Measurements from ENCODE around the gene PAF1.
"Not testable (repeated sequence)": the region's sequence is repeated elsewhere in the genome, so short reads cannot be mapped to it uniquely, and the experiment has no call there.

The PAF1 gene

DNA sequence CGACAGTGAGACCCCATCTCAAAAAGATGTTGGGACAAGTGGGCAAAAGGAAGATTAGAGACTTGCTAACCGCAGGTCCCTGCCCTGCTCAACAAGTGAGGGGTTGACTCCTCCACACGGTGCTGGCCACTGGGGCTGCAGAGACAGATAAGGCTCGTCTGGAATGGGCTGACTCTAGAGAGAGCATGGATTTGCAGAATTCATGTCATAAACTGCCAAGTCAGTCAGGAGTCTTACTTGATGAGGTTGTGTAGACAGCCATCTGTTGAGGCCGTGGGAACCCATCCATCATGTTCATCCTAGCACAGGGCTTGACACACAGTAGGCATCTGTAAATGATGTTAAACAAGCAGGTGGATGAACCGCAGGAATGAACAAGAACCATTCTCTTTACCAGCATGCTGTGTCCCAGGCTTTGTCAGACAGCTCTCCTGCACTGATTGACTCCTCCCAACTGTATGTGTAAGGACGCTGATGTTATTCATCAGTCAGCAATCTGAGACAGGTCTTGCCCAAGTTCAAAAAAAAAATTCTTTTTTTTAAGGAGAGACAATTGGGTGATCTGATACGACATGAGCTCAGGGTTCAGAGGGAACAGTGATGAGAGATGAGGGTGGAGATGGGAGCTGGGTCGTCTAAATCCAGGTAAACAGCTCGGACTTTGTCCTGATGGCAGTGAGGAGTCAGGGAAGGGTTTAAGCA is 8.8 kb downstream of the PAF1 start:
- no peak for DNase-seq (ENCODE audit: low spot score)

DNA sequence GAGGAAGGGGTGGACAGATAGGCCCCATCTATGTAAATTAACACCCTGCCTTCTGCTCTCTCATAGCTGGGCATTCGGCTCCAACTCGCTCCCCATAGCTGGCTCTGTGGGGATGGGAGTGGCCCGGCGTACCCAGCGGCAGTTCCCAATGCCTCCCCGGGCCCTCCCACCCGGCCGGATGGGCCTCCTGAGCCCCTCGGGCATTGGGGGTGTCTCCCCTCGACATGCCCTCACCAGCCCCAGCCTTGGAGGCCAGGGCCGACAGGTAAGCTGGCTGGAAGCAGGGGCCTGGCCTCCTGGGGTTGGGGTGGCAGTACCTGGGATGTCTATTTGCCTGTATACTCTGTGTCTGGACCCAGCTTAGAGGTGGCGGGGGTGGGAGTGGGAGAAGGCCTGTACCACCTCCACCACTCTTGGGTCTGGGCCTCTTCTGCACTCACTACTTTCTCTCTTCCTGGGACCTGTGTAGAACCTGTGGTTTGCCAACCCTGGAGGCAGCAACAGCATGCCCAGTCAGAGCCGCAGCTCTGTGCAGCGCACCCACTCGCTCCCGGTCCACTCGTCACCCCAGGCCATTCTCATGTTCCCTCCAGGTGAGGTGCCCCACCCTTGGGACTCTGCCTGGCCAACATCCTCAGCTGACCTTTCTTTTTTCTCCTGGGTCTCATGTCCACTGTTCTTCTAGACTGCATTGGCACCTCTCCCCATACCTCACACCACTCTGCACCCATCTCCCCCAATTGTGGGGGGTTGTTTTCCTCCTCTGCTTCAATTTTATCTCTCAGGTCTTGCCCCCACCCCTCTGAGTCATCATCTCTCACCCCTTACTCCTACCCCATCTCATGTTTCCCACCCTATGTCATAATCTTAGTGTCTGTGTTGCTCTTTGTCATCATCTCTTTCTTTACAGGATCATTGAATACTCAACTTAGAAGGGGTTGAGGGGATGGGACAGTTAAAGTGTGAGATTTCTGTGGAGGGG is 10.1 kb downstream of the PAF1 start:
- DNase-seq (ENCODE audit: low spot score), result no peak

DNA sequence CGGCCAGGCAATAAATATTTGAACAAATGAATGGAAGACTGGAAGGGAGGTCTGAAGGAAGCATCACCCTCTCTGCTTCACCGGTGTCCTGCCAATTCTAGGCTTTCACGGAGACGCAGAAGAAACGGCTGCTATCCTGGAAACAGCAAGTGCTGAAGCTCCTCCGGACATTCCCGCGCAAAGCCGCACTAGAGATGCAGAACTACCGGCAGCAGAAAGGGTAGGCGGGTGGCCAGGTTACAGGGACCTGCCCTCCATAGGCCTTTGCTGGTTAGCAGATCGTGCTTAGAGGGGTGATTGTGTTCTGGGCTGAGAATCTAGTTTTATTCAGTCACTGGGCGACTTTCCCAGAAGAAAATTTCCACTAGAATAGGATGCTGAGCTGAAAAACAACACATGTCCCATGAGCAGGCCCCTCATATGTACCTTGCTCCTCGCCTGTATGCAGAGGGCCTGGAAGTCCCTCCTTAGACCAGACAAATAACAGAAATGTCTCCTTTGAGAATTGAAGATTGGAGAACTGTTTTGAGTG is 11.0 kb downstream of the PAF1 start:
- DNase-seq (ENCODE audit: low spot score), result no peak

DNA sequence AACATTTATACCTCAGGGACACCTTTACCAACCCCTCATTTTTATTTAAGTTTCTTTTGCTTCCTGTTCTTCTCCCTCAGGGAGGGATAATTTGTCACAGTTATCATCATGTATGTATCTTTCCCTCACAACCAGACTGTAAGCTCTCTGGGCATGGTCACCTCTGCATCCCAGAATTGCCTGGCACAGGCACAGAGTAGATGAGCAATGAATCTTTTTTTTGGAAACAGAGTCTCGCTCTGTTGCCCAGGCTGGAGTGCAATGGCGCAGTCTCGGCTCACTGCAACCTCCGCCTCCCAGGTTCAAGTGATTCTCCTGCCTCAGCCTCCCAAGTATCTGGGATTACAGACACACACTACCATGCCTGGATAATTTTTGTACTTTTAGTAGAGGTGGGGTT is 11.5 kb downstream of the PAF1 start:
- DNase-seq (ENCODE audit: low spot score), result not testable (repeated sequence)

DNA sequence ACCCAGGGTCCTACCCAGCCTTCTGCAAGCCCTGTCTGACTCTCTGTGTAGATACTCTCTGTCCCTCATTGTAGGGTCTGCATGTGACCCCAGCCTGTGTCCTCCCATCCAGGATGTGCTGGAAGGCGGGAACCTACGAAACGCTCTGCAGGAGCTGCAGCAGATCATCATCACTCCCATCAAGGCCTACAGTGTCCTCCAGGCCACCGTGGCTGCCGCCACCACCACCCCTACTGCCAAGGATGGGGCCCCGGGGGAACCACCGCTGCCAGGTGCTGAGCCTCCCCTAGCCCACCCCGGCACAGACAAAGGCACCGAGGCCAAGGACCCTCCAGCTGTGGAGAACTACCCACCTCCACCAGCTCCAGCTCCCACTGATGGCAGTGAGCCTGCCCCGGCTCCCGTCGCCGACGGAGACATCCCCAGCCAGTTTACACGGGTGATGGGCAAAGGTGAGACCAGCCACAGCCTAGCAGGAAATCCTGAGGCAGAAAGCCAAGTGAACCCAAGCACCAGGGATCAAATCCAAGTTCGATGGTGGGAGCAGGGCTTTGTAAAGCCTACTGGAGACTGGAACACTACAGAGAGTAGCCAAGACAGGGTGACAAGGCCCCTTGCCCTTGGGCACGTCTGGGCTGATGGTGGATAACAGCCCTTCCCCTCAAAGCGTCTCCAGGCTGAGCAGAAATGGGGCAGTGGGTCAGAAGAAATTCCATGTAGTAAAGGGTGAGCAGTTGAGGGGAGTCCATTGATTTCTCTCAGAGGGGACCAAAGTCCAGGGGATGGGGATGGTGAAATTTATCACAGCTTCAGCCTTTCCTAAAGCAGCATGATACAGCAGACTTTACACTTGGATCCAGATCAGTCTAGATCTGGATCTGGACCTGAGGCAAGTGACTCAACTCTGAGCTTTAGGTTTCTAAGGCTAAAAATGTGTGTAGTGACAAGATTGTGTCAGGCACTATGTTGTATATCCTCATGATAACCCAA is 13.2 kb downstream of the PAF1 start:
- no peak for DNase-seq (ENCODE audit: low spot score)

DNA sequence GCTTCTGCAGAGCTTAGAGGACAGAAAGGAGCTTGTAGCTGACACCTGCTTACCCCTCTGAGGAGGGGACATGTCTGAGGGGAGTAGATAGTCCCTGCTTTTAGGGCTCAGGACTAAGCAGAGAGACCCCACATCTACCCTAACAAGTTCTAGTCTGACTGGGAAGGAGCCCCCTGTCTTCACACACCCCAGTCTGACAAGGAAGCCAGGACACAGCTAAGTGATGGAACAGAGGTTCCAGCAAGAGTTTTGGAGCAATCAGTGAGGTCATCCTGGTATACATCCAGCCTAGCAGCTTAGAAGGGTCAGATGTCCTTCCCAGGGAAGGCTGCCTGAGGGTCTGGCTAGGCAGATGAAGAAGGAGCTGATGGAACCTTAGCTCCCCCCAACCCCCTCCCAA is 15.0 kb downstream of the PAF1 start:
- no peak for DNase-seq (ENCODE audit: low spot score)

DNA sequence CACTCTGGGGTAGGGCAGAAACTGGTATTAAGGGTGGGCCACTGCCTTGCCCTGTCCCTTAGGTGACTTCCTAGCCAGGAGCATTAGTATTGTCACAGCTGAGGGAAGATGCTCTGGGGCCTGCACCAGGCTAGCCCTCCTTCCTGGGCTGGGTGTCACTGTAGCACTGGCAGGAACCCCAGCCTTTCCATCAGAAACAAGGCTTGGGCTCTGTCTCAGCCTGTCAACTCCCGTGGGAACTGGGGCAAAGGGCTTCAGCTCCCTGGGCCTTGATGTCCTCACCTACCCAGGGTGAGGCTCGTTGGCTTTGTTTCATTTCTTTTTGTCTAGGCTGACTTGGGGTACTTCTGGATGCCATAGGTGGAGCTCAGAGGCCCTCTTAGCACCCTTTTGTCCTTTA is 18.0 kb downstream of the PAF1 start:
- no peak for DNase-seq (ENCODE audit: low spot score)

DNA sequence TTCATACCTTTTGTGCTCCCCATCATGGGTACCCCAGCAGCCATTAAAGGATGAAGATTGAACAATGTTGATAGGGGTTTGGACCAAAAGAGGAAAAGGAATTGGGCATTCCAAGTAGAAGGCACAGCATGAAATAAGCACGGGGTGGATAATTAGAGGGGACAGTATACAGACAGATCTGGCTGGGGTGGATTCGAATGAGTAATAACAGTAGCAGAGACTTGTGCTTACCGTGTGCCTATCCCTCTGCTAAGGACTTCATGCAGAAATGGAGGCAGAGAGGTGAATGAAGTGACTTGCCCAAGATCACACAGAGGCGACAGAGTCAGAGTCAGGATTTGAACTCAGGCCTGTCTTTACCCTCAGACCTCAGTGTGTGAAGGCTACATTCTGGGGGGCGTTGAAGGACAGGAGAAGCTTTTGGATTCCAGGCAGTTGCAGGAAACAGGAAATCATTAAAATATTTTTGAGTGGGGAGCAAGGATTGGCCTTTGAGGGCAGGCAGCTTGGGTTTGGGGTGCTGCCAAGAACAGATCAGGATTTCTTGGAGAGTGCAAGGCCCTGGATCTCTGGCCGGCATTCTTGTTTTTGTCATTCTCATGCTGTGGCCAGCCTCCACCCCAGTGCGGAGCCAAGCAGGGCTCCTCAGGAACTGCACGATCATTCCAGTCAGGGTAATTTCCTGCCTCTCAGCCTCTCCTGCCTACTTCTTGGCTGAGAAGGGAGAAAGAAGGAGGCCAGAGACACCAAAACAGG is 18.7 kb downstream of the PAF1 start:
- no peak for DNase-seq (ENCODE audit: low spot score)

DNA sequence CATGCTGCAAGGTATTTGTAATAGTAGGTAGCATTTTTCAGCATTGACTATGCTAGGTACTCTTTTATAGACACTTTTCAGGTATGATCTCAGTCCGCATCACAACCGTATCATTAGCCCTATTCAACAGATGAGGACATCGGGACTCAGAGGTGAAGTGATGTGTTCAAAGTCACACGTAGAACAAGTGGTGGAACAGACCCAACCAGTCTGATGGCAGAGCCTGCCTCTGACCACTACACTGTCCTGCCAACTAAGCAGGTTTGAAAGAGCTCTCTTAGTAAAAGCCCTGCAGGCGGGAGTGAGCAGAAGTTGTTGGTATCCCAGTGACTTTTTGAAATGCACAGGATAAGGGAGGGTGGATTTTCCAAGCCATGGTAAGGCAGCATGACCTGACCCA is 20.2 kb downstream of the PAF1 start:
- no peak for DNase-seq (ENCODE audit: low spot score)

DNA sequence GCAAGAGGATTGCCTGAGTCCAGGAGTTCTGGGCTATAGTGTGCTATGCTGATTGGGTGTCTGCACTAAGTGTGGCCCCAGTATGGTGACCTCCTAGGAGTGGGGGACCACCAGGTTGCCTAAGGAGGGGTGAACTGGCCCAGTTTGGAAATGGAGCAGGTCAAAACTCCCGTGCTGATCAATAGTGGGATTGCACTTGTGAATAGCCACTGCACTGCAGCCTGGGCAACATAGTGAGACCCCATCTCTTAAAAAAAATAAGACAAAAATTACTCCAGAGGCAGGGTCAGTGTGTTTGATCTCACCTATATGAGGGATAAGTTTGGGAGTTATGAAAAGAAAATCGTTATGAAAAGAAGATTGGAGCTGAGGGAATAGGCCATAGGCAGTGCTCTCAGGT is 21.7 kb downstream of the PAF1 start:
- DNase-seq (ENCODE audit: low spot score), result no peak

DNA sequence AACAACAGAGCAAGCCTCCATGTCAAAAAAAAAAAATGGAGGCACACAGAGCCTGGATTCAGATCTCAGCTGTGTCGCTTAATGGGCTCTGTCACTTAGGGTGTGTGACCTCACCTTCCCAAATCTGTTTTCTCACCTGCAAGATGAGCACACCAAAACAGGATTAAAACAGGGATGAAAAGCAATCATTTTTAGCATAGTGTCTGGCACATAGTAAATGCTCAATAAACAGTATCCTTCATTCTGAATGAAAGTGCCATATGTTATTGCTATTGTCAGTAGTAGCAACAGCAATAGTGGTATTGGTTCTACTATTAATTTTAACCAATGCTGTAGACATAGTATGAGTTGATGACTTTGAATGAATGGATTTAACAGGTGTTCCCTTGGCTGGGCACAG is 25.4 kb downstream of the PAF1 start:
- DNase-seq (ENCODE audit: low spot score), result no peak

DNA sequence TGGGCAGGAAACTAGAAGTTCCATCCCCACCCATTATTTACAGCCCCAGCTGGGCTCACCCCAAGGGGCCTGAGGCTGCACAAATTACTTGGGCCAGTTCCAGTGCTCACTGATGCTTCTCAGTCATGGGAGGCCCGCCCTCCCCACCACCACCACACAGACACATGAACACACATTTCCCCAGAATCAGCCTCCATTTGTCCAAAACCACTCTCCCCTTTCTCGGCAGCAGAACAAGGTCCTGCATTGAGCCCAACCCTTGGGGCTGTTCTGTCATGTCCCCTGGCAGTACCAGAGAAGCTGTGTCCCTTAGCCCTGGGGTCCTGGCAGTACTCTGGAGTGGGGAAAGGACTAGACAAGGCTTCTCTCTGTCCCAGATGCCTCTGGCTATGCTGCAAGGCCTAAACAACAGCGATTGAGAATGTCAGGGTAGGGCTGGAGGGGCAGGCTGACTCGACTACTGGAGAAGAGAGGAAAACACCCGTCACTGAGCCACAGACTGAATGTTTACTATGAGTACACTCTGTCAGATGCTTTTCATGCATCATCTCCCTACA is 26.9 kb downstream of the PAF1 start:
- no peak for DNase-seq (ENCODE audit: low spot score)

DNA sequence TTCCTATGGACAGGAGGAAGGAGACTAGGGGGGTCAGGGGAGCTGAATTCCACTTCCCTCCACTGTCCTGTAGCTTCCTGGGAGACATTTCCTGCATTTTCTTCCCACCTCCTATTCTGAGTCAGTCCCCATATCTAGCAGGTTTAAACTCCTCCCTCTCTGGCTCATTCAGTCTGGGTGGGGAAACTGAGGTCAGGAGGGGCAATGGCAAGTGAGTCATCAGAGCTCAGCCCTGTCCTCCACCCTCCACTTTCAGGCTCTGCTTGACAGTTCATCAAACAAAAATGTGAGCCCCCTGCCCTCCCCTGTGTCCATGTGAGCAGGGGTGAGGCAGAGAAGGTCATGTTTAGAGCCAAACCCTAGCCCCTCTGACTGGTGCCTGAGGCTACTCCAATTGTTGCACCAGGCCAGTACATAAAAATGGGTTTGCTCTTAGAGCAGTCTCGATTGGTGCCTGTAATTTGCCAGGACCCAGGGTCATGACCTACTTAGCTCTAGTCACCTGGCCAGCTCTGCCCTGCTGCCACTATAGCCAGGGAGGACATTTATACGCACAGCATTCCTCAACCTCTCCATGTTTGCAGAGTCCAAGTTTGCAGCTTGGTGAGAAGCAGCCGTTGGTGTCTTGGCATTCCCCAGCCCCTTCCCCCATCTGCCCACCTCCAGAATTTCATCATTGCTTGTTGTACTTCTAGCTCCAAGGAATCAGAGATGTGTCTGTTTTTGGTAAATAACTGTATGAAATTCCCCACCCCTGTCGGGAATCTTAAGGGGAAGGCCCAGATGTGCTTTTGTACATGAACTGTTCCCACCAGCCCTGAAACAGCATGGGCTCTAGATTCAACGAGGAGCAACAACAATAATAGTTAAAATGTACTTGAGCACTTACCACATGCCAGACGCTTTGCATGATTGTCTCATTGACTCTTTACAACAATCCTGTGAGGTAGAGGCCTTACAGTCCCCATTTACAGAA is 27.9 kb downstream of the PAF1 start:
- no peak for DNase-seq (ENCODE audit: low spot score)

DNA sequence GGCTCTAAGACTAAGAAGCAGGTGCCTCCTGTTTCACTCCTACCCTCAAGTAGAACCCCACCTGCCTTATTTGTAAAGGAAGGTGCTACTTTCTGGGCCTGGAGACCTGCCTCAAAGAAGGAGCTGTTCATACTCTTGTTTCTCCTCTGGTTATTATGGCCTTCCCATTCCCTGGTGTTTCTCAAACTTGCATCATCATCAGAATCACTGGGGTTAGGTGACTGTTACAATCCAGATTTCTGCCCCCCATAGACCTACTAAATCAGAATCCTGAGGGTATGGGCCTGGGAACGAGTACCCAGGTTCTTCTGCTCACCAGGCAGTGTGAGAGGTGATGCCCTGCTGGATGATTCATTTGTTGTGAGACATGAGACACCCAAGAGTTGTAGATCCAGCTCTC is 30.3 kb downstream of the PAF1 start:
- no peak for DNase-seq (ENCODE audit: low spot score)

DNA sequence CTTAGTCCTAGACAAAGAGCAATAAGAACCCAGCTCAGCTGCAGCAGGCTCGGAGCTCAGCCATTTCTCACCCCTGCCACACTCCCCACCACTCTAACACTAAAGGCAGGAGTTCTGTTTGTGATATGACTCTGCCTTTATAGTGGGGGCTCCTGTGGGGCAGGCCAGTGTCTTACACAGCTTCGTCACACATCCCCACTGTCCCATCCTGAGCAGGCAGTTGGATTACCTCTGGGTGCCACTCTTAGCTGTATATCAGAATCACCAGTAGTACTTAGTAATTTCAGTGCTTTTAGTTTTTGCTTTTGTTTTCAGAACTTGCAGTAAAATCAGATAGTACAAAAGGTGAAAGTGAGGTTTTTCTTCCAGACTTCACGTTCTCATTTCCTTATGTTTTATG is 31.9 kb downstream of the PAF1 start:
- DNase-seq (ENCODE audit: low spot score), result no peak

DNA sequence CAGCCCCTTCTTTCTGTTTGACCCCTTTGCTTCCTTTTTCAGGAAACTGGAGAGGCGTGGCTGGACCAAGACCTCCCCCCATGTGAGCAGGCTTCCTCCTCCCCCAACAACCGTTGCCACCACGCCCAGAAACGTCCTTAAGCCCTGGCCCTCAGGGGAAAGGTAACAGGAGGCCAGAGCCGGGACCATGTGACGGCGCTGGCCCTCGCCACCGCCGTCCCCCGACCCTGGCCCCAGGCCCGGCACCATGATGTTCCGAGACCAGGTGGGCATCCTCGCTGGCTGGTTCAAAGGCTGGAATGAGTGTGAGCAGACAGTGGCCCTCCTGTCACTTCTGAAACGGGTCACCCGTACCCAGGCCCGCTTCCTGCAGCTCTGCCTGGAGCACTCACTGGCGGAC is 34.3 kb downstream of the PAF1 start:
- no peak for DNase-seq (ENCODE audit: low spot score)

DNA sequence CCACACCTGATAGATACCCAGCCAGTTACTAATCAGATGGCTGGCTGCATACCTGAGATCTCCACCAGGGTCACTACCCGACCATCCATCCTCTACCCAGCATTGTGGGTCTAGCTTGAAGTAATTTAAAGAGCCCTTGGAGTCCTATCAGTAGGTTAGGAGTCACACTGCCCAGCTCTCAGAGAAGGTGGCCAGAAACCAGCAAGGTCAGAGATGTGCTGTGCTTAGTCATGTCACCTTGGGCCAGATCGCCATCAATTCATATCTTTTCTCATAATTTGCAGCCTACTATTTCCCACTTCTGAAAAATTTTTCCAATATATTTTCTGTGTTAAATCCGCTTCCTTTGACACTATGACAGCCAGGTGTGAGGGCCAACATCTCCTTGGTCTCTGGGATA is 34.8 kb downstream of the PAF1 start:
- no peak for DNase-seq (ENCODE audit: low spot score)

DNA sequence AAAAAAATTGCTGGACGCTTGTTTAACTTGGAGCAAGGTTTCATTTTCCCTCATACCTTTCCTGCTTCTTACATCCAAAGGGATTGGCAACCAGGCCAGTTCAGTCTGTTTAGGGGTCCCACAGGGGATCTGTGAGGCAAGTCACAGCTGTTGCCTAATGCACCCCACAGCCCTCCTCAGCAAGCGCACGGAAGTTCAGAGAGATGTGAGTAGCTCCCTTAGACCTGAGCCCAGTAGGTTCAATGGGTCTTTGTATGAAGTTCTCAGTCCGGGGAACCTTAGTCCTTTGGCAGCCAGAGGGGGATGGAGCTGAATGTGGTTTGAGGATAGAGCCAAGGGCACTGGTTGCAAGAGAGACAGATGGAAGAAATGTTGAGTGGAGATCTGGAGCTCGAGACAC is 35.7 kb downstream of the PAF1 start:
- DNase-seq (ENCODE audit: low spot score), result no peak

DNA sequence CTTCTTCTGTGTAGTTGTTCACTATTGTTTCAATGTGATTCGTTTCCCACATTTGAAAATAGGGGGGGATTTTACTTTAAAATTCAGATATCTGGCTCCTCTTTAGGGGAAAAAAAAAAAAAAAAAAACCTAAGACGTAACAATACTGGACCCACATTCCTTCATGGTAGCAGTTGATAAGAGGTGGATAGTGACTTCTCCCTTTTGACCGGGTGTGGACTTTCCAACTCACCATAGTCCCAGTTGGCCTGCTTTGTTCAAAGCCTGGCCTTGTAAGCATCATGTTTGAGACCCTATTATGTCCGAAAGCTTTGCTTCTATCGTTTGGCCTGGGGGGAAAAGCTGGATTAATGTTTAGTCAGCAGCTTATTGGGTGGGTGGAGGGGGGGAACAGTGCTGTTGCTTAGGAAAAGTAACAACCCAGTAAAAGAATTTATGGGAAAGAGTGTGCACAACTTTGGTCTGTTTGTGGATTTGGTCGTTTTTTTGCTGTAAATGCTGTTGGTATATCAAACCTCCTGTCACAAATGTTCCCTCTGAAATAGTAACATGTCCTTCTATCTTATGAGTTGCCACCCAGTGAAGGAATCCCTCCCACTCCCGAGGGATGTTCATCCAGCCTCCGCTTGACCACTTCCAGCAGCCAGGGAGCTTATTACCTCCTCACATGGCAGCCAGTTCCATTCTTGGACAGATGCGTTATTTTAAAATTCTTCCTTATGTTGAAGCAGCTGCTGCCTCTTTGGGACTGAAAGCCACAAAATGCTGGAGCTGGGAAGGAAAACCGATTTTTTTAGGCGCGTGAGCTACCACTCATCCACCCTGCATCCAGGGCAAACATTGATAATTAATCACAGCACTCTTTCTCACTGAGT is 38.3 kb downstream of the PAF1 start:
- DNase-seq (ENCODE audit: low spot score), result no peak

Measured in HuH-7 (cell line).